Measurements from ENCODE around the gene GMDS.

The GMDS gene

GRCh38 chr6:1644516-1645060 lies 600.8 kb downstream of the GMDS start:
- no peak for DNase-seq
- ATAC-seq: no peak

GRCh38 chr6:1643830-1644445 lies 601.5 kb downstream of the GMDS start:
- ATAC-seq (no peak), DNase-seq (no peak)

- DNase-seq (no peak), ATAC-seq (no peak)
Observed at GRCh38 chr6:1643111-1643510, 602.3 kb downstream of the GMDS start.

DNA sequence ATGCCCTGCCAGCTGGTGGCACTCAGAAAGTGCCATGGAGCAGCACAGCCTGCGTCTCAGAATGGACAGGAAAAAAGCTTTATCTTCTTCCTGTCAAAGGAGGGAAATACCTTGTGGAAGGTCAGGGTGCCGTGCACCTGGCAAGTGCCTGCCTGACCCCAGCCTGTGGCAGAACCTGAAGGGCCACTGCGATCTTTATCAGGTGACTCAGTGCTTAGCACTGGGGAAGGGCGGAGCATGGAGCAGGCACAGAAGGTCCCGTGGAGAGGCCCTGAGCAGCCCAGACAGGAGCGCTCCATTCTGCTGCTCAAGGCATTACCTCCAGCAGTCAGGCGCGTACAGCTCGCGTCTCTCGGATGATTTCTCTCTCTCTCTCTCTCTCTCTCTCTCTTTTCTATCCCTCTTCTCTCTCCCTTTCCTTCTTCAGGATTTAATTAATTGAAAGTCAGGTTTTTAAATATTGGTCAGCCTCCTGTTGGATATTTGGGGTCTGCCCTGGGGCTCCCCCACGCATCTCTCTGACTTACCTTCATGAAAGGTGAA lies 604.0 kb downstream of the GMDS start:
- ATAC-seq: no peak
- no peak for DNase-seq

GRCh38 chr6:1640476-1640875 lies 604.9 kb downstream of the GMDS start:
- ATAC-seq (no peak), DNase-seq (no peak)

GRCh38 chr6:1639430-1639829 lies 606.0 kb downstream of the GMDS start:
- ATAC-seq (no peak), DNase-seq (no peak)

DNA sequence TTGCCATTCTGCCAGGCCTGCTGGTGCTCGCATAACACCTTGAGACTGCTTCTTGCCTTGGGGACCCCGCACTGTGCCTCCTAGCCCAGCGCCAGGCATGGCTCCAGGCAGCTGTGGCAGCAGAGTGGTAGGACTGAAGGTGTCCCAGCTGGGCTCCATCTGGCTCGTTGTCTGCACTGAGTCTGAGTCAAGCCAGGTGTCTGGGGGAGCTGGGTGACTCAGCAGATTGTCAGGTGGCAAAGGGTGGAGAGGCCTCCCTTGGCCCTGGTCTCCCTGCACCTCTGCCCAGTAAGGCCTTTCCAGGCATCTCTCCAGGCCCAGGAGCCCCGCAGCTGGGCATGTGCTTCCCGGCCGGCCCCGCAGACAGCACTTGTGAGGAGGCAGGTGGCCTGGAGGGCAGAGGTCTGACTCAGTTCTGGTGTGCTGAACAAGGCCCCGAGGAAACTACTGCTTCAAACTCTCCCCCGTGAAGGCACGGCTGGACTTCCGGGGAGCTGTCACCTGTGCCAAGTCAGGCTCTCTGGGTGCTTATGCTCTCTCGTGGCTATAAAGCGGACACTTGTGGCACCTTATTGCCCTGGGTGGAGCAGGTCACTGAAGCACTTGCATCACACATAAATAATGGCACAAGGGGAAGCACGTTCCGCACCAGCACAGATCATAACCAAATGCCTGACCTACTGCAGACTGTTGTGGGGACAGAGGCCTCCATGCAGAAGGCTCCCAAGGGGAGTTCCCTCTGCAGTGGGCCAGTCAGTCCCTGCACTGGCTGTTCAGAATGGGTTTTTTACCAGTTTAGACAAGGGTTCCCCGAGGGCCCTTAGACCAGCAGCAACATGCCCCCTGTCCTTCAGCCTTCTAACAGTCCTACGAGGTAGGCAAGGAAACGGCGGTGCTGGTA lies 608.2 kb downstream of the GMDS start:
- ATAC-seq (no peak), DNase-seq (no peak)

DNA sequence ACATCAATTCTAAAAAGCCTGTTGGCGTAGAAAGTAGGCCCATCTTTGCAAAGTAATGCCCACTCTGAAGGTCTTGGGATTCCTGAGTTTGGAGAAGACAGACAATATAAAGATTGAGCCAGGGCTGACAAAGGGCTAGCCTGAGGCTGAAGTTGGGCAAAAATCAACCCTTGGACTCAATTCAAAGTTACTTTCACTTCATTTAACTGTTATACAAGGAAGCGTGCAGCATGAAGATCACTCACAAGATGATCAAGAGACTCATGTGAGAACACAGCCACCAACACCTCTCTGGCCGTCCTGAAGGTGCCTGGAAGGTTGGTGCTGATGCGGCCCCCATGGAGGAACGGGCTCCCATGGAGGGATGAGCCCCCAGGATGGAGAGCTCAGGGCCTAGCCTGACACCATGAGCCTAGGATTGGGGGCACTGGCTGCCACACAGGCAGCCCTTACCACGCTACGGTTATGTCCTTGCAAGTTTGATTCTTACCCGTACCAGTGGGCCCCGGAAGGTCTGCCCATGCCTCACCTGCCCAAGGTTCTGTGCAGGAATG lies 609.1 kb downstream of the GMDS start:
- DNase-seq (no peak), ATAC-seq (no peak)

GRCh38 chr6:1635305-1636010 lies 609.9 kb downstream of the GMDS start:
- ATAC-seq (no peak), DNase-seq (no peak)

- ATAC-seq: no peak
- no peak for DNase-seq
Observed at GRCh38 chr6:1634081-1634480, 611.3 kb downstream of the GMDS start.

DNA sequence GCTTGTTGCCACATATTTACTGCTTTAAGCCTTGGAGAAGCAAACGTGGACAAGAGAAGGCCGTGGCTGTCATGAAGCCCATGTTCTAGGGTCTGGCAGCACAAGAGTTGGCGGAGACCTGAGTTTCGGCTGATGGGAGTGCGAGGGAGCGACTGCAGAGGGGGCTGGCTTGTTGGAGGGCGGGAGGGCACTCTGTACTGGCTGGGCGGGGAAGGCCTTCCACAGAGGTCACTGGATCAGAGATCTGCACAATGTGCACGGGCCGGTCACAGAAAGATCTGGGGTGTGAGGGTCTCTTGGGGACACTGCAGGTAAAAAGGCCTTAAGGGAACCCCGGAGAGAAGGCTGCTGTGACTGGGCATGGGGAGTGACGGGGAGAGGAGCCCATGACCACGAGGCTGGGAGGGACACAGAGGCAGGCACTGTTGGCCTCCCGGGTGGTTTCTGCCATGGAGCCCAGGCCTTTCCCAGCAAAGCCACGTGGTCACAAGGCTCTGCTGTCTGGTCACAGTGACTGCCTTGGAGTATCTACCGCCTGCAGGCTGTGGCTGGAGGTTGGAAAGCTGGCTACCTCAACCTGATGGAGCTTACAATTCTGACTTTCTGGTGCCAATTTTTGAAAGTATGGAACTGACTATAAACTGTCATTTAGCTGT lies 611.9 kb downstream of the GMDS start:
- ATAC-seq (no peak), DNase-seq (no peak)

GRCh38 chr6:1631251-1631650 lies 614.2 kb downstream of the GMDS start:
- ATAC-seq: no peak
- no peak for DNase-seq

GRCh38 chr6:1630771-1631217 lies 614.6 kb downstream of the GMDS start:
- ATAC-seq (no peak), DNase-seq (no peak)

DNA sequence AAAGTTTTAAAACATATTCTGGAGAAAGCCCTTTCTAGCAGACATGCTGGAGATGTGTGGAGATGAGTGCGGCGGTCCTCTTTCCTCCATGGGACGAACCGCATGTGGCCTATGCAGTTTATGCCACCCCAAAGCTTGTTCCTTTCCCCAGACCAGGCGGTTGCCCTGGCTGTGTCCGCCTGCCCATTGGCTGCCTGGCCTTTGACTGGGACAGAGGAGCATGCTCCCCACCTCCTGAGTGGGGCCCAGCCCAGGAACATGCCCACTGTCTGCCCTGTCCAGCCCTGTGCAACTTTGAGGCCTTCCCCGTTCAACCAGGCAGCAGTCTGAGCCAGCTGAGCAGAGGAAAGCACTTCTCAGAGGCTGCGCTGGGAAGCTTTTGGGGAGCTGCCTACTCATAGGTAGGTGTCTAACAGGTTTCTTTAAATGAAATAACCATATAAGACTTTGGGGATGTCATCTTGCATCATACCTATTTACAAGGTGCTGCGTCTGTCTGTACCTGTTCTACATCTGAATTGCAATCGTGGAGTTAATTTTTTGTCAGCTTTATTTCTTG lies 615.1 kb downstream of the GMDS start:
- ATAC-seq (no peak), DNase-seq (no peak)

GRCh38 chr6:1629316-1629715 lies 616.1 kb downstream of the GMDS start:
- ATAC-seq (no peak), DNase-seq (no peak)

GRCh38 chr6:1627827-1628560 lies 617.4 kb downstream of the GMDS start:
- ATAC-seq: no peak

DNA sequence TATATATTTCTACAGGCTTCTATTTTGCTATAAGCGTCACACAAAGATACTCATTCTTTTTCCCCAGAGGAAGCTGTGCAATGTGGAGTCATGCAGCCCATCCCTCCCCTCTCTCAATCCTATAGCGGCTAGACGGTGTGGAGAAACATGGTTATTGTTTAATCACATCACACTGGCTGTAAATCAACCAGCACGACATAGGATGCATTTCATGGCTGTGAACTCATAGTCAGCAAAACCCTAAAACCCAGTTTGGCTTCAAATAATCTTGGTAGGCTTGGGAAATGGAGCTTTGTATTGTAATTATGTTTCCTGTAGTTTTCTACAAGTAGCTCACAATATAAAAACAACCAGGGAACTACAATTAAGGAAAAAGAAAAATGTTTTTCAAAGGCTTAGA lies 618.9 kb downstream of the GMDS start:
- DNase-seq (no peak), ATAC-seq (no peak)

More at GRCh38 chr6:1627827-1628560, 617.4 kb downstream of the GMDS start:
- no peak for DNase-seq

DNA sequence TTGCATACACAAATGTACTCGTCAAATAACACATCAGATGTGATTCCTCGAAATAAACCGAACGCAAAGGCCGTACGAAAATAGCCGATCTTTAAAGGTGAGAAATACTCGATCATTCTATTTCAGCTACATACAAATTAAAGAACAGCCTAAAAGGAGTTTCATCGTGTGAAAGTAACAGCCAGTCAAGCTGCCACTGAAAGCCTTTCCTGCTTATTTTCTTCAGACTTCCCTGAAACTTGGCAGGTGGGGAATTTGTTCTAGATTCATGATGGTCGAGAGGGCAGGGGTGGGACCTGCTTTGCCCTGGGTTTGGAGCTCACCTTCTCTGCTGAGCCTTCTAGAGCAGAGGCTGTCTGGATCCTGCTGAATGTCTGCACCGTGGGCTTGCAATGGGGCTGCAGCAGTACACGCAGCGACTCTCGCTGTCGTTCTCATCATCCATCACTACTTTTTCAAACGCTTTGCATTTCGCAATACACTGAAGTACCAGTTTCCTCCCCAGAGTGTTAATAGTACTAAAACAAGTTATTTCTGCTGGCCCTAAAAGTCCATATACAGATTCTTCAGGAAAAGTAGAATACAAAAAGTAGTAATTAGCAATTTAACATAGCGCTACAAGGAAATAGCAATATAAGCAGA lies 619.5 kb downstream of the GMDS start:
- no peak for ATAC-seq
- no peak for DNase-seq

DNA sequence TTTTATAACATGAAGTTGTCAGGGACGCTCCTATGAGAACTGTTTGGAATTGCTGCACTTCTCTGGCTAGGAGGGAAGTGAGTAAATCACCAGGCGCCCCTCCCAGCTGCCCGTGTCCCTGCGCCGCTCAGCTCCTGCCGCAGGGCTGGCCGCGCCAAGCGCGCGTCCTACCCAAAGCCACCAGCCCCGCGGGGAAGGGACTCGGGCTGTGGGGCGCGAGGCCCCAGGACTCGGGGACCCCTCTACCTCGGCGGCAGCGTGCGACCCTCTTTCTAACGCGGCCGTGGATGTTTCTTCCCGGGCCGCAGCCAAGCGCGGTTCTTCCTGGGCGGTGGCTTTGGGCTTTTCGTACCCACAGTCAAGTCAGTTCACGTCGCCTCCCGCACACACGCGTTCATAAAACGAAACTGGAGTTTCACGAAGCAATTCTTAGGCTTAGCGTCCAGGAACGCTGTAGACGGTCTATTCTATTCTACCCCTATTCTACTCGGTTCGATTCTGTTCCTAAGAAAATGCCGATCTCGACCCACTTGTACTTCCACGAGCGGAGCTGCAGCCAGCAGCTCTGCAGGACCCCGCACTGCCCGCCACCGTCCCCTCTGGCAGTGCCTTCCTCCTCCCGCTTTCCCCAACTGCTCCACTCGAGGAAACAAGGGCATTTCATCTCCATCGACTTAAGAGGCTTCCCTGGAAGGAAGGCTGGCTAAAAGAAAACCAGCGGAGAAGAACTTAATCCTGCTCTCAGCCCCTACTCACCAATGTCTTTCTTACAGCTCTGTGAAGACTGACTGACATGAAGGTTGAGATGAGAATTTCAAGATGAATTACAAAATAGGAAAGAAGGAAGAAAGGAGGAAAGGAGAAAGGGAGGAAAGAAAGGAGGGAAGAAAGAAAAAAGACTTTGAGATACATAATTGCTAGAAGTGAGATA lies 620.3 kb downstream of the GMDS start:
- no peak for ATAC-seq
- DNase-seq: no peak
